Transverse colon (tissue), 4 donors: ENCODE results near the gene PRR33. TPM values are rescaled to one million over a fixed set of nuclear protein-coding genes. Genes with fewer than 3 reads are reported as not detected.
A peak's percentile ranks its signal among the peaks of the same experiment; 100 is the strongest.

Source experiments
- DNase-seq: peaks from one replicate; pipeline ENCODE4 v3.0.0-alpha.2; 2019
- H3K27ac ChIP-seq, 4 donors: fragments of 200-600 bp; sonication (generic); 2 replicates each; pipeline ENCODE4 v1.5.1; 2016 to 2018; ENCODE audit warnings: inconsistent platforms in 4 of 4
- H3K27me3 ChIP-seq: fragments of 200-600 bp; sonication (generic); 2 replicates; pipeline ENCODE4 v1.5.1; 2017; ENCODE audit warnings: inconsistent platforms
- H3K36me3 ChIP-seq, 4 donors: fragments of 200-600 bp; sonication (generic); 2 replicates each; pipeline ENCODE4 v1.5.1; 2017 to 2019; ENCODE audit warnings: inconsistent platforms in 4 of 4
- H3K4me1 ChIP-seq, 4 donors: fragments of 200-600 bp; sonication (generic); 2 replicates each; pipeline ENCODE4 v1.5.1; 2017 to 2020; ENCODE audit warnings: inconsistent platforms in 4 of 4
- H3K4me3 ChIP-seq, 4 donors: fragments of 200-600 bp; sonication (generic); 1 replicate in 1 of 4; 2 replicates in 3 of 4; pipeline versions ENCODE4 v1.5.1 to v1.6.1; 2017 to 2019; ENCODE audit warnings: inconsistent platforms in 4 of 4
- H3K9me3 ChIP-seq, 2 donors: fragments of 200-600 bp; sonication (generic); 2 replicates each; pipeline ENCODE4 v1.5.1; 2017 to 2019; ENCODE audit warnings: inconsistent platforms in 2 of 2
- CTCF ChIP-seq, 5 experiments: fragments of 200-600 bp in 3 of 5; fragments of 450-650 bp in 2 of 5; sonication (generic) in 3 of 5; IDR thresholded peaks; 1 replicate in 2 of 5; 2 replicates in 3 of 5; pipeline ENCODE4 v1.5.1; 2016 to 2017; ENCODE audit warnings: antibody characterized with exemption in 5 of 5, inconsistent platforms in 3 of 5, mild to moderate bottlenecking in 2 of 5, moderate library complexity in 1 of 5
- EP300 ChIP-seq: sonication (generic); formaldehyde crosslinking; IDR thresholded peaks from one replicate; pipeline ENCODE4 v1.6.1; 2017; ENCODE audit warnings: antibody characterized with exemption, low read depth
- POLR2A ChIP-seq: fragments of 450-650 bp; IDR thresholded peaks from one replicate; pipeline ENCODE4 v1.6.1; 2016; ENCODE audit warnings: antibody characterized with exemption, mild to moderate bottlenecking, moderate library complexity
- POLR2AphosphoS5 ChIP-seq, 3 donors: sonication (generic); formaldehyde crosslinking; IDR thresholded peaks; one replicate each; pipeline ENCODE4 v1.6.1; 2016; ENCODE audit warnings: antibody characterized with exemption in 3 of 3
- WGBS, 2 donors: methylation state at CpG; one replicate each; pipeline ENCODE4 v1.1.5; 2018; ENCODE audit warnings: low coverage in 1 of 2; 5-methylcytosine and 5-hydroxymethylcytosine counted together
- in situ Hi-C, 4 donors: fragments of 200-750 bp; cut with MboI; loops; one replicate each; pipeline versions ENCODE4 v1.15.0 to v1.15.1; 2017; ENCODE audit warnings: low sequenced_read_pairs in 3 of 4, low pct_ligation_motif_present in 1 of 4, low pct_unique_long_range_greater_than_20kb in 1 of 4
- intact Hi-C: fragments of 100-400 bp; cut with DNase I; formaldehyde crosslinking; loops from one replicate; pipeline ENCODE4 v1.15.1; 2023; ENCODE audit warnings: low total_unique reads
- total RNA-seq, 4 donors: library from RNA; depleted of rRNA; stranded (reverse); fragments of >200 nt; gene quantifications; one replicate each; pipeline ENCODE4 v1.1.0, GENCODE V29; 2016

PRR33 gene
- total RNA-seq, 4 donors from 2014 or later: not detected

- DNase-seq: no peak
- WGBS, 2 donors: 74% methylated on average over 1 of the region's 1 CpG; no CpG with 5 or more reads in 1 of the 2 donors
- H3K36me3 ChIP-seq: no peaks in the 10 kb centered on the region
- no peaks in the 10 kb centered on the region for H3K9me3 ChIP-seq
- in situ Hi-C loops (no loop called here), intact Hi-C loops (no loop called here)
- peaks cover 0 to 14% (median 6%) of the 10 kb centered on the region in 4 donors for H3K4me1 ChIP-seq
- no peaks in the 10 kb centered on the region for H3K27me3 ChIP-seq
- no peak for TF ChIP-seq POLR2A
- TF ChIP-seq EP300: no peak
- no peak for TF ChIP-seq CTCF (IDR thresholded peaks at IDR 0.05)
- TF ChIP-seq POLR2AphosphoS5 (IDR thresholded peaks at IDR 0.05): no peak
- H3K27ac ChIP-seq: peak overlapping the region in 1 of 4 donors; percentile 2
- no peak overlapping the region for H3K4me3 ChIP-seq
Measured at GRCh38 chr11:1845095-1845429, 46.6 kb downstream of the PRR33 start.

DNA sequence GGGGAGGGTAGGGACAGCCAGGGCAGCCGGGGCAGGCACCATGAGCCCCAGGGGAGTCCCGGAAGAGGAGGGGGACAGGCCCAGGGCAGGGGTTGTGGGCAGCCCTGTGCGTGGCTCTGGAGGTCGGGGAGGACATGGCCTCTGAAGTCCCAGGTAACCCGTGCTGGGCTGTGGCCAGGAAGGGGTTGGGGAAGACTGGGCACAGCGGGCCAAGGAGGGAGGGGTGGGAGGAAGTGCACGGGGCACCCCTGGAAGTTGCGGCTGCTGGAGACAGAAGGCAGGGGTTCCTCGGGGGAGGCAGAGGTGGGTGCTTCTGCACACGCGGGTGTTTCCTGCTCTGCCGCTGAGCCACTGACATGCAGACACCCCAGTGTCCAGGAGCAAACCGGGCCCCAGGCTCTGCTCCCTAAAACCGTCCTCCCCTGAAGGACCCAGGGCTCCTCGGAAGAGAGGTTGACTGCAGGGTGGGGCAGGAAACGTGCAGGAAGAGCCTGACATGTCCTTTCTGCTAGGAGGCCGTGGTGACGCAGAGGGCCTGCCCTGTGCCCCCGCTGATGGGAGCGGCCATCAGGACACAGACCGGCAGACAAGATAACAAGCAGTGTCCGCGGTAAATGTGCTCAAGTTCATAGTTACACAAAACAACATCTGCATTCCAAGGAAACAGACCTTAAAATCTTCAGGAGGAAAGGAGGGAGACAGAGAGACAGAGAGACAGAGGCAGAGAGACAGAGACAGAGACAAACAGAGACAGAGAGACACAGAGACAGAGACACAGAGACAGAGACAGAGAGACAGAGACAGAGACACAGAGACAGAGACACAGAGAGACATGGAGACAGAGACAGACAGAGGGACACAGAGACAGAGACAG lies 47.2 kb downstream of the PRR33 start:
- DNase-seq: peak; percentile 67
- Histone ChIP-seq H3K9me3 (no peaks in the 10 kb centered on the region), H3K27ac (peak overlapping the region in 1 of 4 donors; percentile 2), H3K36me3 (no peaks in the 10 kb centered on the region), H3K4me3 (no peak overlapping the region), H3K4me1 (peaks cover 0 to 12% (median 5%) of the 10 kb centered on the region in 4 donors), H3K27me3 (no peaks in the 10 kb centered on the region)
- no peak for TF ChIP-seq POLR2AphosphoS5 (IDR thresholded peaks at IDR 0.05)
- intact Hi-C loops: no loop called here
- in situ Hi-C loops: no loop called here
- 45 to 53% methylated on average over 3 to 23 of the region's 23 CpGs for WGBS, 2 donors

- 87 to 92% methylated on average over 4 to 8 of the region's 8 CpGs for WGBS, 2 donors
- in situ Hi-C loops: no loop called here
- TF ChIP-seq CTCF (IDR thresholded peaks at IDR 0.05): no peak
- TF ChIP-seq POLR2A: no peak
- TF ChIP-seq EP300: no peak
- no peak for TF ChIP-seq POLR2AphosphoS5 (IDR thresholded peaks at IDR 0.05)
- H3K4me1 ChIP-seq: peaks cover 0 to 12% (median 5%) of the 10 kb centered on the region in 4 donors
- no peaks in the 10 kb centered on the region for H3K36me3 ChIP-seq
- intact Hi-C loops: no loop called here
- no peak overlapping the region for H3K4me3 ChIP-seq
- H3K27ac ChIP-seq: peak overlapping the region in 1 of 4 donors; percentile 2
- no peak for DNase-seq
- H3K27me3 ChIP-seq: no peaks in the 10 kb centered on the region
- no peaks in the 10 kb centered on the region for H3K9me3 ChIP-seq
Measured at GRCh38 chr11:1843796-1844195, 47.9 kb downstream of the PRR33 start.

DNA sequence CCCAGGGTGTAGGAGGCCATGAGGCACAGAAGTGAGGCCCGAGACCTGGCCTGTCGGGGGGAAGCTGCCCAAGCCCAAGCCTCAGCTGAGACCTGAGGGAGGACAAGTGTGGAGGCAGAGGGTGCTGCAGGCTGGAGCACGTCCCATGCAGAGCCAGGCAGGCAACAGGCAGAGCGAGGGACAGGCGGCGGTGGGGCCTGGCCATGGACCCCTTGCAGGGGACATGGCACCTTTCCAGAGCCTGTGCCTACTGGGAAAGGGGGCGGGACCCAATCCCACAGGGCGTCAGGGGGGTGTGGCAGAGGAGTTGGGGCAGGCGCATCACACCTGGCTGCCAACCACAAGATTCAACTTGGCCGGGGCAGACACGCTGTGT lies 48.6 kb downstream of the PRR33 start:
- no peak overlapping the region for H3K27ac ChIP-seq
- no peaks in the 10 kb centered on the region for H3K27me3 ChIP-seq
- no peak for DNase-seq
- 76 to 100% methylated on average over 3 to 10 of the region's 11 CpGs for WGBS, 2 donors
- intact Hi-C loops: no loop called here
- peaks cover 0 to 12% (median 5%) of the 10 kb centered on the region in 4 donors for H3K4me1 ChIP-seq
- H3K9me3 ChIP-seq: no peaks in the 10 kb centered on the region
- in situ Hi-C loops: no loop called here
- H3K4me3 ChIP-seq: no peak overlapping the region
- H3K36me3 ChIP-seq: no peaks in the 10 kb centered on the region
- TF ChIP-seq POLR2A: no peak
- TF ChIP-seq EP300: no peak
- no peak for TF ChIP-seq POLR2AphosphoS5 (IDR thresholded peaks at IDR 0.05)
- TF ChIP-seq CTCF (IDR thresholded peaks at IDR 0.05): no peak
